HuH-7 (cell line): ENCODE data around the gene RAB5B.
"Not testable (repeated sequence)": the region's sequence is repeated elsewhere in the genome, so short reads cannot be mapped to it uniquely, and the experiment has no call there.

Experiments used
- DNase-seq: peaks from one replicate; pipeline ENCODE4 v3.0.0; 2011; ENCODE audit warnings: low spot score

The RAB5B gene

GRCh38 chr12:55942055-55942454 is 31.8 kb upstream of the RAB5B start:
- DNase-seq, result no peak

- DNase-seq, result no peak
Measured at GRCh38 chr12:55942577-55943136, 31.2 kb upstream of the RAB5B start.

- no peak for DNase-seq
Measured at GRCh38 chr12:55946553-55946952, 27.3 kb upstream of the RAB5B start.

- no peak for DNase-seq
Measured at GRCh38 chr12:55955344-55955743, 18.5 kb upstream of the RAB5B start.

GRCh38 chr12:55955800-55956508 is 17.9 kb upstream of the RAB5B start:
- peak; percentile 29 for DNase-seq

GRCh38 chr12:55957106-55957859 is 16.6 kb upstream of the RAB5B start:
- no peak for DNase-seq

GRCh38 chr12:55963760-55964159 is 10.1 kb upstream of the RAB5B start:
- no peak for DNase-seq

GRCh38 chr12:55965240-55965639 is 8.6 kb upstream of the RAB5B start:
- DNase-seq, result no peak

GRCh38 chr12:55965941-55966407 is 7.9 kb upstream of the RAB5B start, which contains the start of gene PMEL:
Gene PMEL (minus strand): TSS chr12:55966042. CDS start chr12:55966011, 31 bp downstream.
- DNase-seq, result peak; percentile 28

GRCh38 chr12:55966408-55967281 is 7.2 kb upstream of the RAB5B start, which contains the start of gene CDK2:
Gene CDK2 (plus strand): TSS chr12:55966830. CDS start chr12:55967009, 179 bp downstream.
- peak; percentile 87 for DNase-seq

GRCh38 chr12:55969356-55969755 is 4.5 kb upstream of the RAB5B start:
- no peak for DNase-seq

- DNase-seq, result no peak
Measured at GRCh38 chr12:55970775-55971174, 3.1 kb upstream of the RAB5B start.

- DNase-seq, result peak; percentile 26
Measured at GRCh38 chr12:55972042-55972441, 1.8 kb upstream of the RAB5B start.

- no peak for DNase-seq
Measured at GRCh38 chr12:55972456-55972855, 1.4 kb upstream of the RAB5B start.

GRCh38 chr12:55972911-55973598 is 823 bp upstream of the RAB5B start:
- no peak for DNase-seq

- DNase-seq, result peak; percentile 60
Measured at GRCh38 chr12:55974308-55974730, 441 bp downstream of the RAB5B start.

GRCh38 chr12:55978393-55978792 is 4.5 kb downstream of the RAB5B start:
- no peak for DNase-seq

- no peak for DNase-seq
Measured at GRCh38 chr12:55979069-55979468, 5.2 kb downstream of the RAB5B start.

GRCh38 chr12:55981882-55982281 is 8.0 kb downstream of the RAB5B start:
- not testable (repeated sequence) for DNase-seq

GRCh38 chr12:55982319-55982936 is 8.6 kb downstream of the RAB5B start:
- DNase-seq, result no peak
